ENCODE data around the gene KCNK1.

The KCNK1 gene

DNA sequence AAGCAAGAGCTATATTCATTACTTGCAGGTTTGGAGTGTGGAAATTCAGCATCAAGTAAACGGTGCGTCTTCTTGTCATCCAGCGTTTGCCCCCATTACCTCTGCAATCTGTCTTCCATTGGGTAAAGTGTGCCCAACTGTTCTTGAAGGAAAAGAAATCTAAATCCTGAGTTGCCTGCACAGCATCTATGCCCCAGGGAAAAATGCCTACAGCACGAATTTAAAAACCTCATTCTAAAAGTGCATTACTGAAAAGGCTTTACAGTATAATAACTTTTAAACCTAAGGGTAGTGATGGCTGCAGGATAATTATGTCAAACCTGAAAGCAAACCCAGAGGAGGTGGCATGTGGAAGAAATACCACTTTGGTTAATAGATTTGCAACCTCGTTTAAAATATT is 37.2 kb downstream of the KCNK1 start:
- H4K20me1 ChIP-seq (ENCODE audit: insufficient read depth, low read length), result no peaks in the 10 kb centered on the region
- H3K36me3 ChIP-seq (replicated peaks; ENCODE audit: low read depth, low read length), result no peaks in the 10 kb centered on the region
- H2AFZ ChIP-seq (ENCODE audit: low read depth, low read length), result no peak overlapping the region
- H3K27ac ChIP-seq (ENCODE audit: low read length), result no peak overlapping the region
- H3K9me3 ChIP-seq (ENCODE audit: insufficient read depth, low read length), result no peaks in the 10 kb centered on the region
- H3K4me1 ChIP-seq (ENCODE audit: low read length), result no peaks in the 10 kb centered on the region
- H3K27me3 ChIP-seq (ENCODE audit: low read depth, low read length), result no peaks in the 10 kb centered on the region
- H3K4me2 ChIP-seq (ENCODE audit: low read length), result no peak overlapping the region
- no peaks in the 10 kb centered on the region for H3K79me2 ChIP-seq (ENCODE audit: low read length)
- H3K9ac ChIP-seq (ENCODE audit: low read length), result no peak overlapping the region
- TF ChIP-seq EZH2phosphoT487 (IDR thresholded peaks at IDR 0.05; ENCODE audit: low read depth), result no peak
- TF ChIP-seq, protein P1, sequence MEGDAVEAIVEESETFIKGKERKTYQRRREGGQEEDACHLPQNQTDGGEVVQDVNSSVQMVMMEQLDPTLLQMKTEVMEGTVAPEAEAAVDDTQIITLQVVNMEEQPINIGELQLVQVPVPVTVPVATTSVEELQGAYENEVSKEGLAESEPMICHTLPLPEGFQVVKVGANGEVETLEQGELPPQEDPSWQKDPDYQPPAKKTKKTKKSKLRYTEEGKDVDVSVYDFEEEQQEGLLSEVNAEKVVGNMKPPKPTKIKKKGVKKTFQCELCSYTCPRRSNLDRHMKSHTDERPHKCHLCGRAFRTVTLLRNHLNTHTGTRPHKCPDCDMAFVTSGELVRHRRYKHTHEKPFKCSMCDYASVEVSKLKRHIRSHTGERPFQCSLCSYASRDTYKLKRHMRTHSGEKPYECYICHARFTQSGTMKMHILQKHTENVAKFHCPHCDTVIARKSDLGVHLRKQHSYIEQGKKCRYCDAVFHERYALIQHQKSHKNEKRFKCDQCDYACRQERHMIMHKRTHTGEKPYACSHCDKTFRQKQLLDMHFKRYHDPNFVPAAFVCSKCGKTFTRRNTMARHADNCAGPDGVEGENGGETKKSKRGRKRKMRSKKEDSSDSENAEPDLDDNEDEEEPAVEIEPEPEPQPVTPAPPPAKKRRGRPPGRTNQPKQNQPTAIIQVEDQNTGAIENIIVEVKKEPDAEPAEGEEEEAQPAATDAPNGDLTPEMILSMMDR (IDR thresholded peaks at IDR 0.05; ENCODE audit: low read depth, low read length), result no peak
- H3K4me3 ChIP-seq (ENCODE audit: low read length), result no peak overlapping the region

DNA sequence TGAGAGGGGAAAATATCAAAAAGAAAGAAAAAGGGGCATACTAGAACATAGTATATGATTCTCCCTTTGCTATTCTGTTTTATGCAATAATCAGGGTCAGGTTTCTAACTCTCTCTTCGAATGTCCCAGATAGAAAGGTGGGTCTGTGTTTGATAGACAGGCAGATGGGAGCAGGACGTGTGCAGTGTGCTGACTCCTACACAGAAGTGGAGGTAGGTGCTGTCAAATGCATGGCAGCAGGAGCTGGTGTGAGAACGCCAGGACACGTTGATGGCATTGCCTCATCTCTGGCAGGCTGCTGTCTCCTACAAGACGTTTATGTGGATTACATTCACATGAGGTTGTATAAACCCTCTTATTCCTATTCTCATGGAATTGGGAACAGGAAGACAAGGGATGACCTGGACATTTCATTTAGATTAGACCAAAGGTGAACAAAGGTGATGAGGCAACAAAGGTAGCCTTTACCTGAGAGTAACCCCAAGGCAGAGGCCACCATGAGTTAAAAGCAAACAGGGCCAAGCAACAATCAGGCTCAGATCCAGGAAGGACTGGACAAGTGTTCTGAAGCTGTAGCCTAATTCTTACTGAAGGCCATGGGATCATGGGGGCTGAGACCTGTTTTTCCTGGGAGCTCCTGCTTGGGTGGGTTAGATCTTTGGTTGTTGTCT is 37.8 kb downstream of the KCNK1 start:
- Histone ChIP-seq H3K36me3 (replicated peaks; ENCODE audit: low read depth, low read length) (no peaks in the 10 kb centered on the region), H2AFZ (ENCODE audit: low read depth, low read length) (no peak overlapping the region), H3K27ac (ENCODE audit: low read length) (no peak overlapping the region), H3K4me3 (ENCODE audit: low read length) (no peak overlapping the region), H4K20me1 (ENCODE audit: insufficient read depth, low read length) (no peaks in the 10 kb centered on the region), H3K27me3 (ENCODE audit: low read depth, low read length) (no peaks in the 10 kb centered on the region), H3K9me3 (ENCODE audit: insufficient read depth, low read length) (no peaks in the 10 kb centered on the region), H3K79me2 (ENCODE audit: low read length) (no peaks in the 10 kb centered on the region), H3K9ac (ENCODE audit: low read length) (no peak overlapping the region), H3K4me1 (ENCODE audit: low read length) (no peaks in the 10 kb centered on the region), H3K4me2 (ENCODE audit: low read length) (no peak overlapping the region)
- TF ChIP-seq, protein P1 (IDR thresholded peaks at IDR 0.05; ENCODE audit: low read depth, low read length), result no peak
- TF ChIP-seq EZH2phosphoT487 (IDR thresholded peaks at IDR 0.05; ENCODE audit: low read depth), result no peak

- H3K4me3 ChIP-seq (ENCODE audit: low read length), result no peak overlapping the region
- H3K9ac ChIP-seq (ENCODE audit: low read length), result no peak overlapping the region
- H3K9me3 ChIP-seq (ENCODE audit: insufficient read depth, low read length), result no peaks in the 10 kb centered on the region
- no peaks in the 10 kb centered on the region for H3K4me1 ChIP-seq (ENCODE audit: low read length)
- no peak for TF ChIP-seq EZH2phosphoT487 (IDR thresholded peaks at IDR 0.05; ENCODE audit: low read depth)
- TF ChIP-seq, protein P1 (IDR thresholded peaks at IDR 0.05; ENCODE audit: low read depth, low read length), result no peak
- H3K79me2 ChIP-seq (ENCODE audit: low read length), result no peaks in the 10 kb centered on the region
- H2AFZ ChIP-seq (ENCODE audit: low read depth, low read length), result no peak overlapping the region
- H3K27ac ChIP-seq (ENCODE audit: low read length), result no peak overlapping the region
- H3K4me2 ChIP-seq (ENCODE audit: low read length), result no peak overlapping the region
- no peaks in the 10 kb centered on the region for H4K20me1 ChIP-seq (ENCODE audit: insufficient read depth, low read length)
- H3K27me3 ChIP-seq (ENCODE audit: low read depth, low read length), result no peaks in the 10 kb centered on the region
- no peaks in the 10 kb centered on the region for H3K36me3 ChIP-seq (replicated peaks; ENCODE audit: low read depth, low read length)
Observed at GRCh38 chr1:233652526-233652925, 38.6 kb downstream of the KCNK1 start.

GRCh38 chr1:233654658-233655280 is 40.9 kb downstream of the KCNK1 start:
- Histone ChIP-seq H3K4me2 (ENCODE audit: low read length) (no peak overlapping the region), H2AFZ (ENCODE audit: low read depth, low read length) (no peak overlapping the region), H3K9me3 (ENCODE audit: insufficient read depth, low read length) (no peaks in the 10 kb centered on the region), H3K27me3 (ENCODE audit: low read depth, low read length) (no peaks in the 10 kb centered on the region), H4K20me1 (ENCODE audit: insufficient read depth, low read length) (no peaks in the 10 kb centered on the region), H3K9ac (ENCODE audit: low read length) (no peak overlapping the region), H3K27ac (ENCODE audit: low read length) (no peak overlapping the region), H3K4me3 (ENCODE audit: low read length) (no peak overlapping the region), H3K4me1 (ENCODE audit: low read length) (no peaks in the 10 kb centered on the region), H3K79me2 (ENCODE audit: low read length) (no peaks in the 10 kb centered on the region), H3K36me3 (replicated peaks; ENCODE audit: low read depth, low read length) (no peaks in the 10 kb centered on the region)
- TF ChIP-seq, protein P1 (IDR thresholded peaks at IDR 0.05; ENCODE audit: low read depth, low read length), result no peak
- TF ChIP-seq EZH2phosphoT487 (IDR thresholded peaks at IDR 0.05; ENCODE audit: low read depth), result no peak

All from OCI-LY3 (cell line).